Activated CD4-positive, alpha-beta T cell treated with anti-CD3 and anti-CD28 coated beads, Interleukin-2, amount 10 ng/mL, durations not matched to agents 7 days and 5 days (primary cell): ENCODE results near the gene GCKR. TPM values are rescaled to one million over a fixed set of nuclear protein-coding genes. Genes with fewer than 3 reads are reported as not detected.
"Not testable (repeated sequence)": the region's sequence is repeated elsewhere in the genome, so short reads cannot be mapped to it uniquely, and the experiment has no call there.

ENCODE experiments used
- CTCF ChIA-PET: fragments of 350-600 bp; sonication (Branson Sonifier 250); formaldehyde crosslinking; loops from one replicate; lab custom pipeline; 2021; ENCODE audit warnings: antibody characterized with exemption; lab: Charles Lee
- POLR2A ChIA-PET: fragments of 350-600 bp; sonication (Branson Sonifier 250); formaldehyde crosslinking; loops from one replicate; lab custom pipeline; 2021; ENCODE audit warnings: antibody characterized with exemption; lab: Charles Lee
- DNase-seq: peaks from one replicate; pipeline ENCODE4 v3.0.0-alpha.2; 2020
- H3K27ac Mint-ChIP-seq: one replicate; pipeline ENCODE4 v1.8.0; 2021; ENCODE audit warnings: mild to moderate bottlenecking, moderate library complexity, mixed read lengths
- H3K27me3 Mint-ChIP-seq: one replicate; pipeline ENCODE4 v1.8.0; 2021; ENCODE audit warnings: mixed read lengths
- H3K36me3 Mint-ChIP-seq: one replicate; pipeline ENCODE4 v1.8.0; 2021; ENCODE audit warnings: low read depth, mixed read lengths
- H3K4me1 Mint-ChIP-seq: one replicate; pipeline ENCODE4 v1.8.0; 2021; ENCODE audit warnings: mixed read lengths
- H3K4me3 Mint-ChIP-seq: one replicate; pipeline ENCODE4 v1.8.0; 2021; ENCODE audit warnings: mild to moderate bottlenecking, moderate library complexity, mixed read lengths
- H3K9me3 Mint-ChIP-seq: one replicate; pipeline ENCODE4 v1.8.0; 2021; ENCODE audit warnings: mixed read lengths
- total RNA-seq, 2 experiments: library from RNA; stranded (reverse); gene quantifications; one replicate each; pipeline ENCODE4 v1.2.3, GENCODE V29; 2021

GCKR gene
- total RNA-seq, 2 experiments from 2014 or later, result not detected

- POLR2A ChIA-PET, result no interaction called here
- peaks cover 2% of the 10 kb centered on the region for H3K27me3 Mint-ChIP-seq
- H3K36me3 Mint-ChIP-seq, result no peaks in the 10 kb centered on the region
- H3K9me3 Mint-ChIP-seq, result no peaks in the 10 kb centered on the region
- H3K4me3 Mint-ChIP-seq, result no peak overlapping the region
- no peaks in the 10 kb centered on the region for H3K4me1 Mint-ChIP-seq
- no peak overlapping the region for H3K27ac Mint-ChIP-seq
- CTCF ChIA-PET, result interaction anchor here (1.2 kb wide), 1 partner anchor 23 kb away, joined by 3 read pairs; no protein-coding TSS in a partner anchor
- no peak for DNase-seq
Observed at GRCh38 chr2:27520316-27520715, 23.7 kb downstream of the GCKR start.

GRCh38 chr2:27522400-27522945 lies 25.8 kb downstream of the GCKR start:
- ChIA-PET CTCF (no interaction called here), POLR2A (no interaction called here)
- no peak overlapping the region for H3K27ac Mint-ChIP-seq
- DNase-seq, result no peak
- H3K4me1 Mint-ChIP-seq, result peaks cover 3% of the 10 kb centered on the region
- H3K36me3 Mint-ChIP-seq, result no peaks in the 10 kb centered on the region
- H3K4me3 Mint-ChIP-seq, result no peak overlapping the region
- peaks cover 4% of the 10 kb centered on the region for H3K27me3 Mint-ChIP-seq
- no peaks in the 10 kb centered on the region for H3K9me3 Mint-ChIP-seq

- H3K4me3 Mint-ChIP-seq, result no peak overlapping the region
- CTCF ChIA-PET, result no interaction called here
- no peak overlapping the region for H3K27ac Mint-ChIP-seq
- no peaks in the 10 kb centered on the region for H3K36me3 Mint-ChIP-seq
- H3K27me3 Mint-ChIP-seq, result peaks cover 14% of the 10 kb centered on the region
- no peaks in the 10 kb centered on the region for H3K9me3 Mint-ChIP-seq
- no peak for DNase-seq
- peaks cover 3% of the 10 kb centered on the region for H3K4me1 Mint-ChIP-seq
- POLR2A ChIA-PET, result no interaction called here
Observed at GRCh38 chr2:27527182-27527581, 30.5 kb downstream of the GCKR start.

GRCh38 chr2:27531983-27532382 lies 35.3 kb downstream of the GCKR start:
- Mint-ChIP-seq H3K27ac (no peak overlapping the region), H3K4me3 (no peak overlapping the region), H3K27me3 (peaks cover 22% of the 10 kb centered on the region), H3K9me3 (no peaks in the 10 kb centered on the region), H3K36me3 (no peaks in the 10 kb centered on the region), H3K4me1 (peaks cover 3% of the 10 kb centered on the region)
- CTCF ChIA-PET, result no interaction called here
- POLR2A ChIA-PET, result no interaction called here
- DNase-seq, result no peak

- Mint-ChIP-seq H3K4me1 (no peaks in the 10 kb centered on the region), H3K27me3 (peaks cover 15% of the 10 kb centered on the region), H3K36me3 (no peaks in the 10 kb centered on the region), H3K27ac (no peak overlapping the region), H3K9me3 (no peaks in the 10 kb centered on the region), H3K4me3 (no peak overlapping the region)
- no peak for DNase-seq
- CTCF ChIA-PET, result interaction anchor here (1.0 kb wide), 1 partner anchor 48 kb away, joined by 3 read pairs; no protein-coding TSS in a partner anchor
- POLR2A ChIA-PET, result no interaction called here
Observed at GRCh38 chr2:27537287-27537686, 40.6 kb downstream of the GCKR start.

- H3K9me3 Mint-ChIP-seq, POLR2A ChIA-PET, H3K36me3 Mint-ChIP-seq, DNase-seq, H3K4me3 Mint-ChIP-seq, H3K27ac Mint-ChIP-seq, H3K4me1 Mint-ChIP-seq: not testable (repeated sequence)
- CTCF ChIA-PET, result interaction anchor here (1.0 kb wide), 1 partner anchor 21 kb away, joined by 3 read pairs; no protein-coding TSS in a partner anchor
- H3K27me3 Mint-ChIP-seq, result peaks cover 15% of the 10 kb centered on the region
Observed at GRCh38 chr2:27538839-27539450, 42.3 kb downstream of the GCKR start.

GRCh38 chr2:27539649-27540048 lies 43.0 kb downstream of the GCKR start:
- POLR2A ChIA-PET, H3K36me3 Mint-ChIP-seq, H3K4me3 Mint-ChIP-seq, H3K9me3 Mint-ChIP-seq, H3K4me1 Mint-ChIP-seq, CTCF ChIA-PET, H3K27ac Mint-ChIP-seq, DNase-seq: not testable (repeated sequence)
- peaks cover 13% of the 10 kb centered on the region for H3K27me3 Mint-ChIP-seq

- POLR2A ChIA-PET, result no interaction called here
- H3K4me3 Mint-ChIP-seq, result no peak overlapping the region
- no peaks in the 10 kb centered on the region for H3K36me3 Mint-ChIP-seq
- no peak for DNase-seq
- H3K9me3 Mint-ChIP-seq, result peaks cover 2% of the 10 kb centered on the region
- H3K27ac Mint-ChIP-seq, result peak overlapping the region; percentile 2
- CTCF ChIA-PET, result interaction anchor here (1.0 kb wide), 1 partner anchor 24 kb away, joined by 3 read pairs; no protein-coding TSS in a partner anchor
- H3K27me3 Mint-ChIP-seq, result no peaks in the 10 kb centered on the region
- no peaks in the 10 kb centered on the region for H3K4me1 Mint-ChIP-seq
Observed at GRCh38 chr2:27544143-27544821, 47.6 kb downstream of the GCKR start.

GRCh38 chr2:27545348-27546141 lies 48.9 kb downstream of the GCKR start:
- Mint-ChIP-seq H3K36me3 (no peaks in the 10 kb centered on the region), H3K9me3 (peaks cover 2% of the 10 kb centered on the region), H3K27ac (no peak overlapping the region), H3K27me3 (no peaks in the 10 kb centered on the region), H3K4me3 (no peak overlapping the region), H3K4me1 (no peaks in the 10 kb centered on the region)
- ChIA-PET POLR2A (no interaction called here), CTCF (interaction anchor here (0.5 kb wide), 1 partner anchor 29 kb away, joined by 3 read pairs; no protein-coding TSS in a partner anchor)
- DNase-seq, result no peak

GRCh38 chr2:27549303-27549702 lies 52.7 kb downstream of the GCKR start:
- Mint-ChIP-seq H3K4me3 (no peak overlapping the region), H3K27ac (no peak overlapping the region), H3K9me3 (peaks cover 2% of the 10 kb centered on the region), H3K4me1 (no peaks in the 10 kb centered on the region), H3K27me3 (peaks cover 13% of the 10 kb centered on the region), H3K36me3 (no peaks in the 10 kb centered on the region)
- CTCF ChIA-PET, result no interaction called here
- no peak for DNase-seq
- POLR2A ChIA-PET, result no interaction called here

GRCh38 chr2:27551514-27551913 lies 54.9 kb downstream of the GCKR start:
- Mint-ChIP-seq H3K4me1 (no peaks in the 10 kb centered on the region), H3K27me3 (peaks cover 24% of the 10 kb centered on the region), H3K9me3 (peaks cover 2% of the 10 kb centered on the region), H3K27ac (no peak overlapping the region), H3K36me3 (no peaks in the 10 kb centered on the region), H3K4me3 (no peak overlapping the region)
- CTCF ChIA-PET, result no interaction called here
- POLR2A ChIA-PET, result no interaction called here
- DNase-seq, result no peak

GRCh38 chr2:27552941-27553340 lies 56.3 kb downstream of the GCKR start:
- H3K27me3 Mint-ChIP-seq, result peaks cover 24% of the 10 kb centered on the region
- no peaks in the 10 kb centered on the region for H3K9me3 Mint-ChIP-seq
- H3K27ac Mint-ChIP-seq, result no peak overlapping the region
- ChIA-PET CTCF (no interaction called here), POLR2A (no interaction called here)
- H3K4me3 Mint-ChIP-seq, result no peak overlapping the region
- no peaks in the 10 kb centered on the region for H3K4me1 Mint-ChIP-seq
- H3K36me3 Mint-ChIP-seq, result no peaks in the 10 kb centered on the region
- DNase-seq, result no peak

GRCh38 chr2:27554451-27554850 lies 57.8 kb downstream of the GCKR start:
- H3K27ac Mint-ChIP-seq, DNase-seq, H3K4me1 Mint-ChIP-seq, H3K36me3 Mint-ChIP-seq, H3K9me3 Mint-ChIP-seq, H3K4me3 Mint-ChIP-seq, CTCF ChIA-PET, POLR2A ChIA-PET: not testable (repeated sequence)
- H3K27me3 Mint-ChIP-seq, result peaks cover 29% of the 10 kb centered on the region
